Mesendoderm (in vitro differentiated cells): ENCODE results near the gene SMAD9.

ENCODE experiments used
- DNase-seq: peaks from one replicate; pipeline ENCODE4 v3.0.0; 2013
- H2AK5ac ChIP-seq: 2 replicates; pipeline ENCODE4 v1.6.1; 2013; ENCODE audit warnings: low read length, inconsistent platforms
- H2BK120ac ChIP-seq: 2 replicates; pipeline ENCODE4 v1.6.1; 2013; ENCODE audit warnings: low read depth, mild to moderate bottlenecking, low read length, moderate library complexity, mixed read lengths
- H2BK15ac ChIP-seq: replicated peaks from 2 replicates; pipeline ENCODE4 v1.6.1; 2013; ENCODE audit warnings: low read depth, mild to moderate bottlenecking, moderate library complexity
- H2BK5ac ChIP-seq: 2 replicates; pipeline ENCODE4 v1.6.1; 2013; ENCODE audit warnings: low read length, inconsistent platforms
- H3K18ac ChIP-seq: 2 replicates; pipeline ENCODE4 v1.6.1; 2013; ENCODE audit warnings: mild to moderate bottlenecking, low read length, mixed read lengths
- H3K23ac ChIP-seq: one replicate; pipeline ENCODE4 v1.6.1; 2013; ENCODE audit warnings: low read length
- H3K27ac ChIP-seq: 2 replicates; pipeline ENCODE4 v1.5.1; 2013; ENCODE audit warnings: low read depth, mild to moderate bottlenecking, inconsistent platforms, low read length, moderate library complexity
- H3K27me3 ChIP-seq: 2 replicates; pipeline ENCODE4 v1.6.1; 2013; ENCODE audit warnings: low read length, control low read depth, mild to moderate bottlenecking, inconsistent platforms; ENCODE audit not compliant: insufficient read depth, poor library complexity
- H3K36me3 ChIP-seq: 2 replicates; pipeline ENCODE4 v1.6.1; 2013; ENCODE audit warnings: low read length, inconsistent platforms; ENCODE audit not compliant: control insufficient read depth, insufficient read depth
- H3K4ac ChIP-seq: one replicate; pipeline ENCODE4 v1.6.1; 2013; ENCODE audit warnings: low read depth, mild to moderate bottlenecking, low read length, moderate library complexity
- H3K4me1 ChIP-seq: 2 replicates; pipeline ENCODE4 v1.6.1; 2013; ENCODE audit warnings: low read depth, low read length, inconsistent platforms; ENCODE audit not compliant: control insufficient read depth
- H3K4me2 ChIP-seq: 2 replicates; pipeline ENCODE4 v1.6.1; 2013; ENCODE audit warnings: low read length
- H3K4me3 ChIP-seq: 2 replicates; pipeline ENCODE4 v1.5.1; 2013; ENCODE audit warnings: mild to moderate bottlenecking, low read length
- H3K56ac ChIP-seq: one replicate; pipeline ENCODE4 v1.6.1; 2013; ENCODE audit warnings: low read length
- H3K79me1 ChIP-seq: 2 replicates; pipeline ENCODE4 v1.6.1; 2013; ENCODE audit warnings: low read length, inconsistent platforms
- H3K79me2 ChIP-seq: 2 replicates; pipeline ENCODE4 v1.6.1; 2013; ENCODE audit warnings: mild to moderate bottlenecking, low read length; ENCODE audit not compliant: control insufficient read depth, insufficient read depth
- H3K9ac ChIP-seq: 2 replicates; pipeline ENCODE4 v1.6.1; 2013; ENCODE audit warnings: low read length, inconsistent platforms
- H4K5ac ChIP-seq: one replicate; pipeline ENCODE4 v1.6.1; 2013; ENCODE audit warnings: low read length
- H4K8ac ChIP-seq: one replicate; pipeline ENCODE4 v1.6.1; 2013; ENCODE audit warnings: low read depth, mild to moderate bottlenecking, control low read depth, low read length, moderate library complexity
- WGBS: extraction: QIAGEN DNeasy Blood & Tissue Kit; methylation state at CpG from one replicate; pipeline ENCODE4 v1.1.7; 2013; ENCODE audit warnings: low lambda C conversion rate, missing lambda C conversion rate; ENCODE audit not compliant: insufficient coverage; ENCODE audit errors: extremely low coverage; 5-methylcytosine and 5-hydroxymethylcytosine counted together

The SMAD9 gene

GRCh38 chr13:36870050-36870692 lies 49.9 kb downstream of the SMAD9 start:
- no peak overlapping the region for H3K56ac ChIP-seq
- no peak overlapping the region for H3K27ac ChIP-seq
- no peaks in the 10 kb centered on the region for H3K79me1 ChIP-seq
- H3K4me1 ChIP-seq, result no peaks in the 10 kb centered on the region
- H3K36me3 ChIP-seq, result no peaks in the 10 kb centered on the region
- no peak overlapping the region for H3K4me2 ChIP-seq
- H2BK120ac ChIP-seq, result no peak overlapping the region
- no peak overlapping the region for H3K4me3 ChIP-seq
- H4K5ac ChIP-seq, result no peak overlapping the region
- H4K8ac ChIP-seq, result no peak overlapping the region
- no peaks in the 10 kb centered on the region for H3K79me2 ChIP-seq
- WGBS, result no CpG with 5 or more reads among the region's 1 CpG
- no peak overlapping the region for H3K9ac ChIP-seq
- no peak overlapping the region for H2BK15ac ChIP-seq
- no peak overlapping the region for H2AK5ac ChIP-seq
- no peak overlapping the region for H3K4ac ChIP-seq
- H3K18ac ChIP-seq, result no peak overlapping the region
- no peak overlapping the region for H3K23ac ChIP-seq
- no peaks in the 10 kb centered on the region for H3K27me3 ChIP-seq
- no peak for DNase-seq
- H2BK5ac ChIP-seq, result no peak overlapping the region

GRCh38 chr13:36866232-36866631 lies 53.8 kb downstream of the SMAD9 start:
- Histone ChIP-seq H4K5ac (no peak overlapping the region), H3K9ac (no peak overlapping the region), H2AK5ac (no peak overlapping the region), H2BK15ac (no peak overlapping the region), H3K27me3 (no peaks in the 10 kb centered on the region), H3K4me3 (no peak overlapping the region), H3K36me3 (no peaks in the 10 kb centered on the region), H3K4me2 (no peak overlapping the region), H3K4me1 (no peaks in the 10 kb centered on the region), H3K27ac (no peak overlapping the region), H2BK120ac (no peak overlapping the region), H3K23ac (no peak overlapping the region), H4K8ac (no peak overlapping the region), H3K4ac (no peak overlapping the region), H3K79me1 (no peaks in the 10 kb centered on the region), H3K18ac (no peak overlapping the region), H3K79me2 (no peaks in the 10 kb centered on the region), H3K56ac (no peak overlapping the region), H2BK5ac (no peak overlapping the region)
- no peak for DNase-seq

GRCh38 chr13:36865265-36865664 lies 54.8 kb downstream of the SMAD9 start:
- Histone ChIP-seq H3K79me1 (no peaks in the 10 kb centered on the region), H3K36me3 (no peaks in the 10 kb centered on the region), H3K56ac (no peak overlapping the region), H2BK5ac (no peak overlapping the region), H3K18ac (no peak overlapping the region), H3K4me3 (no peak overlapping the region), H3K27ac (no peak overlapping the region), H2BK120ac (no peak overlapping the region), H3K23ac (no peak overlapping the region), H4K8ac (no peak overlapping the region), H3K27me3 (no peaks in the 10 kb centered on the region), H3K79me2 (no peaks in the 10 kb centered on the region), H4K5ac (no peak overlapping the region), H3K4ac (no peak overlapping the region), H2AK5ac (no peak overlapping the region), H3K4me2 (no peak overlapping the region), H2BK15ac (no peak overlapping the region), H3K4me1 (no peaks in the 10 kb centered on the region), H3K9ac (no peak overlapping the region)
- no CpG with 5 or more reads among the region's 5 CpGs for WGBS
- DNase-seq, result no peak

- Histone ChIP-seq H3K4ac (no peak overlapping the region), H4K8ac (no peak overlapping the region), H2AK5ac (no peak overlapping the region), H3K4me3 (no peak overlapping the region), H3K56ac (no peak overlapping the region), H3K23ac (no peak overlapping the region), H2BK5ac (no peak overlapping the region), H3K27me3 (no peaks in the 10 kb centered on the region), H3K18ac (no peak overlapping the region), H3K79me2 (no peaks in the 10 kb centered on the region), H2BK120ac (no peak overlapping the region), H3K4me2 (no peak overlapping the region), H3K4me1 (no peaks in the 10 kb centered on the region), H4K5ac (no peak overlapping the region), H3K9ac (no peak overlapping the region), H3K36me3 (no peaks in the 10 kb centered on the region), H3K27ac (no peak overlapping the region), H3K79me1 (no peaks in the 10 kb centered on the region), H2BK15ac (no peak overlapping the region)
- WGBS, result no CpG with 5 or more reads among the region's 7 CpGs
- DNase-seq, result no peak
Observed at GRCh38 chr13:36862722-36863121, 57.3 kb downstream of the SMAD9 start.

GRCh38 chr13:36862002-36862685 lies 57.9 kb downstream of the SMAD9 start:
- no peak overlapping the region for H3K23ac ChIP-seq
- H3K4me2 ChIP-seq, result no peak overlapping the region
- no peak overlapping the region for H2BK15ac ChIP-seq
- H3K9ac ChIP-seq, result no peak overlapping the region
- H3K56ac ChIP-seq, result no peak overlapping the region
- no peak overlapping the region for H3K18ac ChIP-seq
- no peak overlapping the region for H4K8ac ChIP-seq
- H3K27ac ChIP-seq, result no peak overlapping the region
- H3K4me3 ChIP-seq, result no peak overlapping the region
- H3K79me2 ChIP-seq, result no peaks in the 10 kb centered on the region
- H2BK5ac ChIP-seq, result no peak overlapping the region
- H3K4ac ChIP-seq, result no peak overlapping the region
- peak; percentile 42 for DNase-seq
- H3K4me1 ChIP-seq, result no peaks in the 10 kb centered on the region
- WGBS, result no CpG with 5 or more reads among the region's 6 CpGs
- H2BK120ac ChIP-seq, result no peak overlapping the region
- no peaks in the 10 kb centered on the region for H3K36me3 ChIP-seq
- H2AK5ac ChIP-seq, result no peak overlapping the region
- H3K27me3 ChIP-seq, result no peaks in the 10 kb centered on the region
- H3K79me1 ChIP-seq, result no peaks in the 10 kb centered on the region
- no peak overlapping the region for H4K5ac ChIP-seq

- H3K4me2 ChIP-seq, result no peak overlapping the region
- H3K18ac ChIP-seq, result no peak overlapping the region
- no peak overlapping the region for H3K23ac ChIP-seq
- H3K36me3 ChIP-seq, result no peaks in the 10 kb centered on the region
- no peak overlapping the region for H3K4me3 ChIP-seq
- H3K9ac ChIP-seq, result no peak overlapping the region
- H3K56ac ChIP-seq, result no peak overlapping the region
- no peak overlapping the region for H2AK5ac ChIP-seq
- H3K4me1 ChIP-seq, result no peaks in the 10 kb centered on the region
- H4K8ac ChIP-seq, result no peak overlapping the region
- H3K27ac ChIP-seq, result no peak overlapping the region
- no peak overlapping the region for H2BK15ac ChIP-seq
- no peak for DNase-seq
- WGBS, result no CpG with 5 or more reads among the region's 4 CpGs
- no peak overlapping the region for H2BK5ac ChIP-seq
- no peaks in the 10 kb centered on the region for H3K79me1 ChIP-seq
- no peaks in the 10 kb centered on the region for H3K79me2 ChIP-seq
- H4K5ac ChIP-seq, result no peak overlapping the region
- H3K27me3 ChIP-seq, result no peaks in the 10 kb centered on the region
- H2BK120ac ChIP-seq, result no peak overlapping the region
- H3K4ac ChIP-seq, result no peak overlapping the region
Observed at GRCh38 chr13:36859259-36859658, 60.8 kb downstream of the SMAD9 start.
